Measurements from ENCODE around the gene CERT1.

Gene CERT1

DNA sequence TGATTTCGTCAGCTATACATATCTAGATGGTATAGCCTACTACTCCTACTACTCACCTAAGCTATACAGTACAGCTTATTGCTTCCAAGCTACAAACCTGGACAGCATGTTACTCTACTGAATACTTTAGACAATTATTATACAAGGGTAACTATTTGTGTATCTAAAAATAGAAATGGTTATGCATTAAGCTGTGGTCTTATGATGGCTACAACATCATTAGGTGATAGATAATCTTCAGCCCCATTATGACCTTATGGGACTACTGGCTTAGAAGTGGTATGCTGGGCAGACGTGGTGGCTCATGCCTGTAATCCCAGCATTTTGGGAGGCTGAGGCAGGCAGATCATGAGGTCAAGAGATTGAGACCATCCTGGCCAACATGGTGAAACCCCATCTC lies 40.2 kb downstream of the CERT1 start:
- DNase-seq = no peak

DNA sequence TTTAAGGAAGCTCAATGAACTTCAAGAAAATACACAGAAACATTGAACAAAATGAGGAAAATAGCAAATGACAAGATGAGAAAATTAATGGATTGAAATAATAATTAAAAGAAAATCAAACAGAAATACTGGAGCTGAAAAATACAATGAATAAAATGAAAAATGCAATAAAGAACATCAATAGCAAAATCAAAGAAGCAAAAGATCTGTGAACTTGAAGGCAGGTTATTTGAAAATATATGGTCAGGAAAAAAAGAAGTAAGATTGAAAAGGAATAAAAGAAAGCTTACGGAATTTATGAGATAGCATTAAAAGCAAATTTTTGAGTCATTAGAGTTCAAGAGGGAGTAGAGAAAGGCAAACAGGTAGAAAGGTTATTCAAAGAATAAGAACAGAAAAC lies 42.4 kb downstream of the CERT1 start:
- DNase-seq = no peak

DNA sequence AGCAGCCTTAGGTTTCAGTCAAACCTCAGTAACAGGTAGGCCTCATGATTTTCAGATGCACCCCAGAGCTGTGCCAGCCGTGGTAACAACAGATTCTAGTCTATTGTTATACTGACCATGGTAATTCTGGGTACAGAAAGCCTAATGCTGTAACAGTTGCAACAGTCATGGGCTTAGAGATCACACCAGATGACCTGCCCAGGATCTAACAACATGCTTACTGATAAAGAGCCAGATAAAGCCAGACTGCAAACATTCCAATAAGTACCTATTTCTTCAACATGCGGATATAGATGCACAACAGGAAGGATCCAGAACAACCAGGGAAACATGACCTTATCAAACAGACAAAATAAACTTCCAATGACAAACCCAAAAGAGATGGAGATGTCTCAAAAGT lies 42.8 kb downstream of the CERT1 start:
- DNase-seq = no peak

DNA sequence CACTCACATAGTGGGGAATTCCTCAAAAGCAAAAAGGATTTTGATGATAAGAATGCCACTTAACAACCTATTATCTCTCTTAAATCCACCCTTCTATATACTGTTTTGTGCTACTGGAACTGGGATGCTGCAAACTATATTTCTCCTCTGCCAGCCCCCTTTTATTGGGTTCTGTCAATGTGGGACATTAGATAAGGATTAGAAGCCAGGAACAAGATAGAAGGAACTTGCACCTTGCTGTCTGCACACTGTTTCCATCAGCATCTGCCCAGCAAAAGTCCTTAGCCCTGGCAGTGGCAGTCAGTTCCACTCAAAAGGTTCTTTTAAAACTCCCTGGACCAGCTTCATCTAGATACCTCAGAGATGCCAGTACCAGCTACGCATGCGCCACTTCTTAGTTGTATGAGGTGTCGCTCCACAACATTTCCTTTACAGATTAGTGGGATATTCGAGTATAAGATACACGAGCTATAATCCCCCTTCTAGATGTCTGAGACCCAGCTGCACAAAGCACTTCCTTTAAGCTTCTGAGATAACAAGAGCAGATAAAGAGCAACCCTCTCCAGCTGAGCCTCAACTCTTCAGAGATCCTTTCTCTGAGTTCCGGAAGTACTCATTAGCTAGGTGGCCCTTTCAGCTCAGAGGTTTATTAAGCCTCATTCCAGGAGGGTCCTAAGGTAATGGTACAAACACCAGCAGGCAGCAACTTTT lies 45.3 kb downstream of the CERT1 start:
- no peak for DNase-seq

DNA sequence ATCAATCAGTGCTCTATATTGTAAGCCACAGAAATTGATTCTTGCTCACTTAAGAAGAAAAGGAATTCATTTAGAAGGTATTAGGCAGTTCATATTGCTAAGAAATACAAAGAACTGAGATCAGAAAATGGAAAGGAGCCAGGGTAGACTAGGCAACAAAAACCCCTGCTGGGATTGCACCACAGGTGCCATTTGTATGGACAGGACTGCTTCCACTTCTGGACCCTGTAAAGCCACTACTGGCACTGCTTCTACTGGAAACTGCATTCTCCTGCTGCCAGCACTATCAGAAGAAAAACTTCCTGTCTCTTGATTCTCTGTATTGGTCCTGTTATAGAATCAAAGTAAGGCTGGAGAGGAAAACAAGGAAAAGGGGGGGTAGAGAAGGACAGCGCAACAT lies 45.9 kb downstream of the CERT1 start:
- DNase-seq = no peak

DNA sequence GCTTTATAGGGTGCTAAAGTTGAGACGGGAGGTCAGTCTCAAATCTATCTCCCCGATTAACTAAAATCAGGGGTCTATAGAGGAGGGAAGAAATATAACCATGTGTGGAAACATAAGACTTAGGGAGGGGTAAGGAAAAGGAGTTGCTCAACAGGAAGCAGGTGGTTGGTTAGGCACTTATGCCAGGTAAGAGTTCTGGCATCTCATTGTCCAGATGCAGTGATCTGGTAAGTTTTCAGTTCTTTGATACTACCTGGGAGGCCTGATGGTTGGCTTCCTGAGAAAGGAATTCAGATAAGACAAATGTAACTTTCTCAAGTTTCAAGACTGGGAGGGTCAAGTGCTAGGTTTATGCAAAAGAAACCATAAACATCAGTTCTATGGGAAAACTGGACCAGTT lies 47.7 kb downstream of the CERT1 start:
- DNase-seq = no peak

DNA sequence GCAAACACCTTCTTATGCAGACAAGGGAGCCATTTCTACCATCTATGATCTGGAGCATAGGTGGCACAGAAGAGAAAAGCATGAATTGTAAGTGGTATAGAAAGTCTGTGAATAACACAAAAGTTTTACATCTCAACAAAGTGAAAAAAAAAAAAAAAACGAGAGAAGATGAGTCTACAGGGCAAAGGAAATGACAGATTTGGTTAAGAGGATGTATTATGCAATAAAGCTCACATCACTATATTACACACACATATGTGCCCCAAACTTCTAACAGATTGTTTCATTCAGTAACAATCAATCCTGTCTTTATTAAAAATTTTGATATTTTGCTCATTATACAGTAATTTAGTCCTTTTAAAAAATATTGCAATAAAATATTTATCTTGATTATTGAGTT lies 49.8 kb downstream of the CERT1 start:
- DNase-seq = peak in 2 of 4 experiments; percentile 60 to 61

DNA sequence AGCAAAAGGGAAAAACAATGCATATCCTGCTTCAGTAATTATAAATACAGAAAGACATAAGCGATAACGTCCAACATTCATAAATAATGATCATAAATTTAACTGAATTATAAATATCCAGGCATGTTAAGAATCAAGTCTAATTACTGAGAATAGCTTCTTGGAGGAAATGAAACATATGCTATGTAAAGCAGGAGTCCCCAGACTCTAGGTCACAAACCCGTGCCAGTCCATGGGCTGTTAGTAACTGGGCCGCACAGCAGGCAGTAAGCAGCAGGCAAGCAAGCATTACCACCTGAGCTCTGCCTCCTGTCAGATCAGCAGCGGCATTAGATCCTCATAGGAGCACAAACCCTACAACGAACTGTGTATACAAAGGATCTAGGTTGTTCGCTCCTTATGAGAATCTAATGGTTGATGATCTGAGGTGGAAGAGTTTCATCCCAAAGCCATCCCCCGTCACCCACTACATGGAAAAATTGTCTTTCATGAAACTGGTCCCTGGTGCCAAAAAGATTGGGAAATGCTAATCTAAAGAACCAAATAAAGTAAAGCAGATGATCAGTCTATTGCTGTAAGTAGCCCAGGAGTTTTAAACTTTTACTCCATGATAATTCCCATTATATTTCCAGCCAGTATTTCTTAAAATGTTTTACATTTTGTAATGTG lies 50.4 kb downstream of the CERT1 start:
- no peak for DNase-seq

DNA sequence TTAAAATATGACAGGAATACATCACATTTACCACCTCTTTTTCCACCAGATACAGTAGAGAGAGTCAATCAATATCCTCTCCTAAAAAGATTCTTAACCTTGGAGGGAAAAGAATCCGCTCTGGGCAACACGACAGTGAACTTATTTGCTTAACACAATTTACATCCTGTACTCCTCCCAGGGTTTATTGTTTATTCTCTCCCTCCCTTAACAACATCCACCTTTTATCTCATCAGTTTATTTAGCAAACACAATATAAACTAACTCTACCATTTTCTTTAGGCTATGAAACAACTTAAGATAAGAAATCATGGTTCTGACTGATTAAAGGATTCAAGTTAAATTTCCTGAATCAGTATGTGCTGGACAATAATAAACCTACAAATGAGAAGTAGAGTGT lies 50.9 kb downstream of the CERT1 start:
- no peak for DNase-seq

DNA sequence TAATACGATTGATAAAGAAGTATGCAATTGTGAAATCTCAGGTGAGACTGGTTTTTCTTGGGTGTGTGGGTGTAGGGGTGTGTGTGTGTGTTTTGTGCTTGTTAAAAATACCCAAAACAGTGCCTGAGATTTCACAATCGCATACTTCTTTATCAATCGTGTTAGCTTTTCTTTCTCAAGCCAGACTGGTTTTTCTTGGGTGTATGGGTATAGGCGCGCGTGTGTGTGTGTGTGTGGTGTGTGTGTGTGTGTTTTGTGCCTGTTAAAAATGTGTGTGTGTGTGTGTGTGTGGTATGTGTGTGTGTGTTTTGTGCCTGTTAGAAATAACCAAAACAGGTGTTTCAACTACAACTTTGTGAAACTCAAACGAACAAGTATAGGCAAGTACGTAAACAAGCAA lies 53.7 kb downstream of the CERT1 start:
- DNase-seq = no peak

DNA sequence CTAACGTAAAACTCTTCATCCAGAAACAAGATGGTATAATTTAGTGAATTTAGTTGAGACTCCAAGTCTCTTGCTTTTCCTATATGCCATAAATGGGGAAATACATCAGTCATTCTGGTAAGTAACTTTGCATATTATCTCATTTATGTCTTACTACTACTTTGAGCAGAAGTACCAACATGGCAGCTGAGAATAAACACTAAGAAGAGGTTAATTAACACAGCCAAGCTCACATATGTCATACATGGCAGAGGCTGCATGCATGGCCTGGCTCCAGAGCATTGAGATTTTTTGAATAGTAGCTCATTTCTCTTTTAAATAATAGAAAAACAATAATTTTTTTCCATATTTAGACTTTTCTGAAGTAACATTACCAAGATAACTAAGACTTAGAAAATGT lies 54.3 kb downstream of the CERT1 start:
- no peak for DNase-seq

DNA sequence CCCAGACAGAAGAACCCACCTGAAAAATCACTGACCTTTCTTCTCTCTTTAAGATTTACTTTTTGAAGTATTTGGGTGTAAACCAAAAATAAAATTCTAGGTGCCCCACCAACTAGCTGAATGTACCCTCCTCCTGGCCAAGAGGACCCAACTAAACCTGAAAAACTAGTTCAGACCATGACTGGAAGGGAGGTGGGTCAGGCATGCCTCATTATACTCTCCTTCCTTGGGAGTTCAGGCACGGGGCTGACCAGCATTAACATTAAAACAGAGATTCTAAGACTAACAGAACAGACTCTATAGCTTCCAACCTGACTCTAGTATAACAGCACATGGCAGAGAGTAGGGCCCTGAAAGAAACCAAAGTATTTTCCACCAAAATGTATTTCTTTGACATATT lies 61.4 kb downstream of the CERT1 start:
- DNase-seq = no peak

DNA sequence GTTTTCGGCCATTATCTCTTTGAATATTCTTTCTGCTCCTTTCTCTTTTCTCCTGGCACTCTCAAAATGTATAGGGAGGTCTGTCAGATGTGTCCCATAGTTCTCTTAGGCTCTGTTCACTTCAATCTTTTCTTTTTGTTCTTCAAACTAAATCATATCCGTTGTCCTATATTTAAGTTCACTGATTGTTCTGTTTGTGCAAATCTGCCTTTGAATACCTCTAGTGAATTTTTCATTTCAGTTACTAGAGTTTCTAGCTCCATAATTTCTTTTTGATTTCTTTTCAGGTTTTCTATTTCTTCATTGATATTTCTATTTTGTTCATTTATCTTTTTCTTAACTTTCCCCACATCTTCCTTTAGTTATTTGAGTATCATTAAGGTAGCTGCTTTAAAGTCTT lies 65.4 kb downstream of the CERT1 start:
- DNase-seq = no peak

DNA sequence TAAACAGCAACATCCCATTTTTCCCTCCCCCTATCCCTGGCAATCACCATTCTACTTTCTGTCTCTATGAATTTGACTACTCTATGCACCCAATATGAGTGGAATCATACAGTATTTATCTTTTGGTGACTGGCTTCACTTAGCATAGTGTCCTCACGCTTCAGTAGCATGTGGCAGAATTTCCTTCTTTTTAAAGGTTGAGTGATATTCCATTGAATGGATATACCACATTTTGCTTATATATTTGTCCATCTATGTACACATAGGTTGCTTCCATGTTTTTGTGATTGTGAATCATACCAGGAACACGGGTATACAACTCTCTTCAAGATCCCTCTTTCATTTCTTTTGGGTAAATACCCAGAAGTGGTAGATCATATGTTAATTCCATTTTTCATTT lies 69.9 kb downstream of the CERT1 start:
- DNase-seq = no peak

DNA sequence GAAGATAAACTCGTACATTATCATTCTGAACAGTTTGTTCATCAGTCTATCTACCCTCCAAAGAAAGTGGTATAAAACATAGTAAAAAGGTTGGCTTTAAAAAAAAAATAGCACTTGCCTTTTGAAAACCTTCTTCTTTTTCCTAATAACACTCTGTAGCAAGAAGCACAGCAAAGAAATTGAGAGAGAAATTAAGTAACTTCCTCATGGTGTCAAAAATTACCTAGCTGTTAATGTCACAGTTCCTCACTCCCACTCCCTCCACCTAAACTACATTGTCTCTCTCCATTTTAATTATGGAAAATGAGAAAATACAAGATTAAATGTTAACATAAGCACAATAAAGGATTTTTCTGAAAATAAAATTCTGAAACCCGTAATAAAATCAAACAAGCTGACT lies 72.2 kb downstream of the CERT1 start:
- DNase-seq = peak in 3 of 4 experiments; percentile 4 to 53 (median 51)

DNA sequence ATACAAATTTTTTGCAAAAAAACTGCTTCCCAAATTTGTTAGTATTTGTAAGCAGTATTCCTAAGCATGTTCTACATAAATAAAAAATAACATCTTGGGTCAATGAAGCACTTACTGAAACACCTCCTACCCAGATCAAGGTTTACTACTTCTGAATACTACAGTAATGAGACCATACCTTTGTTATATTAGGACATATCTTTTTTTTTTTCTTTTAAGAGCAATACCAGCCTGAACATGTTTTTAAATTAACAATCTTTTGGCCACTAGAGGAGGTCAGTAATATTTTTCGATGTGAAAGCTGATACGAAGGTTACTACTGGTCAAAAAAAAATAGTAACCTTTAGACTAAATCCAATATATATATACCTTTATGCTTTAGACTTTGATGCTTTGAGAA lies 72.7 kb downstream of the CERT1 start:
- DNase-seq = no peak

DNA sequence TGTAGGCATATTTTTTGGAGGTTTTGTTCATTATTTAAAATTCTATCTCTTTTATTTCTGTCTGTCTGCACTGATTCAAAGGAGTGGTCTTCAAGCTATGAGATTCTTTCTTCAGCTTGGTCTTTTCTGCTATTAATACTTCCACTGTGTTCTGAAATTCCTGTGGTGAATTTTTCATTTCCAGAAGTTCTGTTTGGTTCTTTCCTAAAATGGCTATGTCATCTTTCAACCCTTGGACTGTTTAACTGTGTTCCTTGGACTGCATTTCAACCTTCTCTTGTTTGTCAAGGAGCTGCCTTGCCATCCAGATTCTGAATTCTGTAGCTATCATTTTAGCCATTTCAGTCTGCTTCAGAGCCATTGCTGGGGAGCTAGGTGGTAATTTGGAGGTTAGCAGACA lies 76.3 kb downstream of the CERT1 start:
- no peak for DNase-seq

DNA sequence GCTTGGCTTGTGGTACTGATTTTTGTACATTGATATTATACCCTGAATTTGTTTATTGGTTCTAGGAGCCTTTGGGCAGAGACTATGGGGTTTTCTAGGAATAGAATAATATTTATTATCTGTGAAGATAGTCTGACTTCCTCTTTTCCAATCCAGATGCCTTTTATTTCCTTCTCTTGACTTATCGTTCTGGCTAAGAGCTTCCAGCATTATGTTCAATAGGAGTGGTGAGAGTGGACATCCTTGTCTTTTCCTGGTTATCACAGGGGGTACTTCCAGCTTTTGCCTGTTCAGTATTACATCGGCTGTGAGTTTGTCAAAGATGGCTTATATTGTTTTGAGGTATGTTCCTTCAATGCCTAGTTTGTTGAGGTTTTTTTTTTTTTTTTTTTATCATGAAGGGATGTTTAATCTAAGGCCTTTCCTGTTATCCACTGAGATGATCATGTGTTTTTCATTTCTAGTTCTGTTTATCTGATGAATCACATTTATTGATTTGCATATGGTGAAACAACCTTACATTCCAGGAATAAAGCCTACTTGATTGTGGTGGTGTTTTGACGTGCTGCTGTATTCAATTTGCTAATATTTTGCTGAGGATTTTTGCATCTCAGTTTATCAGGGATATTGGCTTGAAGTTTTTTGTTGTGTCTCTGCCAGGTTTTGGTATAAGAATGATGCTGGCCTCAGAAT lies 77.5 kb downstream of the CERT1 start:
- no peak for DNase-seq

DNA sequence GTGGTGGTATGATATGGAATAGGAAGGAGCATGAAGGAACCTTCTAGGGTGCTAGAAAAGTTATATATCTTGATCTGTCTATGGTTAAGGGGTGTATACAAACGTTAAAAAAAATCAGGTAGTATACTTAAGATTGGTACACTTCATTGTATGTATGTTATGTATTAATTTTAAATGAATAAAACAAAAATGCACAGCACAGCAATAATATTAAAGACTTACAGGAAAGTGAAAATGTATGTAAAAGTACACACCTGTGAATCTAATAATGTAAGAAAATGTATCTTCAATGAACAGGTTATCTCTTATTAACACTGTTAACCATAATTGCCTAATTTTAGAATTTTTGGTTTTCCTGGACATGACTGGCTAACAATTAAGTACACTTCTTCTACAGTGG lies 97.2 kb downstream of the CERT1 start:
- no peak for DNase-seq

DNA sequence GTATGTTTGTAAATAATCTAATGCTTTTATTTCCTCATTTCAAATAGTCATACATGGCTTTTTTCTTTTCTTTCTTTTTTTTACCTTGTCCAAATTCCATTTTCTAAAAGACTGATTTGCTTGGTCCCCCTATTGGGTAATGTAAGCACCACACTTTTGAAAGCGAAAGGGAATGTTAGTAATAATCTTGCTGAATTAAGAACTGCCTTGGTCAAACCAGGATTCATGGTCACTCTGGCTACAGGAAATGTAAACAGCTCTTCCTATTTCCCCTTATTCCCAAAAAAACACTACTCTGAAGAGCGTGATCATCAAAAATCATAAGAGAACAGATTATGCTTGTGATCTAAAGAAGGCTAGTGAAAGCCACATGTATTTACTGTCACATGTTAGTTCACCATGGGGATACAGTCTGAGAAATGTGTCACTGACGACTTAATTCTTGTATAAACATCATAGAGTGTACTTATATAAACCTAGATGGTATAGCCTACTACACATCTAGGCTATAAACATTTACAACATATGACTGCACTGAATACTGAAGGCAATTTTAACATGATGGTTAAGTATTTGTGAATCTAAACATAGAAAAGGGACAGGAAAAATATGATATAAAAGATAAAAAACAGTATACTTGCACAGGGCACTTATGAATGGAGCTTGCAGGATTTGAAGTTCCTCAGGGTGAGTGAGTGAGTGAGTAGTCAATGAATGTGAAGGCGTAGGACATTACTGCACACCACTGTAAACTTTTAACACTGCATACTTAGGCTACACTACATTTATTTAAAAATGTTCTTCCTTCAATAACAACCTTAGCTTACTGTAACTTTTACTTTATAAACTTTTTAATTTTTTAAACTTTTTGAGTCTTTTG lies 99.1 kb downstream of the CERT1 start:
- peak in 2 of 4 experiments; percentile 26 to 41 for DNase-seq

DNA sequence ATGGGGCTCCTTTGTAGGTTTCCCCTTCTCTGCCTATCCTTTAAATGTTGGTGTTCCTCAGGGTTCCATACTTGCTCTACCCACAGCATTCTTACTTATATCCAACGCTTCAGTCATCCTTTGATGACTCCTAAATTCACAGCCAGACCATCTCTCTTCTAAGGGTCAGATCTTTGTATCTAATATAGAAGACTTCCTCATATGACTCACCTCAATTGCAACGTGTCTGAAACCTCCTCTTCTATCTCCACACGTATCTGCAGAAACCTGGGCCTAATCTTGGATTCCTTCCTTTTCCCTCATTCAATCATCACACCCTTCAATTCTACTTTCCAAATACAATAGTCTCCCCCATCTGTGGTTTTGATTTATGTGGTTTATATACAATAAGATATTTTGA lies 106.1 kb downstream of the CERT1 start:
- peak in 2 of 4 experiments; percentile 14 to 31 for DNase-seq

DNA sequence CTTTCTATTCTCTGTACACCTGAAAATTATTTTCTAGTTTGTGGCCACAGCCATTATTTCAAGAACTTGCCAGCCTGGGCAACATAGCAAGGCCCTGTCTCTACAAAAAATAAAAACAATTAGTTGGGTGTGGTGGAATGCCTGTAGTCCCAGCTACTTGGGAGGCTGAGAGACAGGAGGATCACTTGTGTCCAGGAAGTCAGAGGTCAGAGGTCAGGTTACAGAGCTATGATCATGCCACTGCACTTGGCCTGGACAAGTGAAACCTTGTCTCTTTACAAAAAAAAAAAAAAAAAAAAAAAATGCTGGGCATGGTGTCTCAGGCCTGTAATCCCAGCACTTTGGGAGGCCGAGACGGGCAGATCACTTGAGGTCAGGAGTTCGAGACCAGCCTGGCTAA lies 116.2 kb downstream of the CERT1 start:
- DNase-seq = no peak

DNA sequence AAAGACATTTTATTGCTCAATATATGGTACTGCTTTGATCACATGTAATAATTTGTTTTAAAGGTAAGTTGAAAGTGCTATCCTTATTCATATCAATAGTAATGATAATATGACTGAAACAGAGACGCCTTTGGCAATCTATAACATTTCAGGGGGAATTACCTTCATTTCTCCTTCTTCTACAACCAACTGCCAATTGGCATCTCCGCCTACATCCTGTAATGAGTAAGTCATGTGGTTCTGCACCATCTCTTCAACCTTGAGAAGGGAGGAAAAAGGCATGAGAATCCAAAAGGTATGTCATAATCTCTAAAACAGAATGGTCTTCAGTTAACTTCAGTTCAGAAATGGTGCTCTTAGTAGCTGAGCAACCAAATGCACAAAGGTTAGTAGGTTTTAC lies 122.0 kb downstream of the CERT1 start:
- no peak for DNase-seq
